HEK293 (cell line): ENCODE data around the gene AICDA.

Experiments used
- CTCF ChIA-PET: fragments of 350-600 bp; formaldehyde crosslinking; extraction: SDS; loops from one replicate; lab custom pipeline; 2021; ENCODE audit warnings: antibody characterized with exemption; lab: Yijun Ruan, JAX
- POLR2A ChIA-PET: fragments of 300-600 bp; formaldehyde crosslinking; extraction: SDS; loops from one replicate; lab custom pipeline; 2020; ENCODE audit warnings: antibody characterized with exemption, inconsistent platforms; lab: Yijun Ruan, JAX
- H3K27ac ChIP-seq: fragments of 200-500 bp; sonication (Bioruptor generic); 2 replicates; pipeline ENCODE4 v1.5.1; 2014; ENCODE audit warnings: low read depth, low read length, control low read depth, inconsistent platforms; ENCODE audit errors: extremely low read depth
- H3K36me3 ChIP-seq, 2 experiments: fragments of 200-500 bp in 1 of 2; sonication (Bioruptor generic) in 1 of 2; 1 replicate in 1 of 2; 2 replicates in 1 of 2; pipeline ENCODE4 v1.5.1; 2014 to 2017; ENCODE audit warnings: inconsistent platforms in 2 of 2, low read length in 2 of 2; ENCODE audit not compliant: control insufficient read depth in 2 of 2, insufficient read depth in 1 of 2
- H3K4me1 ChIP-seq: fragments of 200-500 bp; sonication (Bioruptor generic); 2 replicates; pipeline ENCODE4 v1.5.1; 2014; ENCODE audit warnings: mild to moderate bottlenecking, low read length, inconsistent platforms; ENCODE audit not compliant: control insufficient read depth, insufficient read depth
- H3K4me3 ChIP-seq: 2 replicates; pipeline ENCODE4 v1.5.1; 2011; ENCODE audit warnings: low read depth, mild to moderate bottlenecking, control low read depth, low read length, moderate library complexity
- H3K9me3 ChIP-seq: fragments of 200-500 bp; sonication (Bioruptor generic); 2 replicates; pipeline ENCODE4 v1.5.1; 2014; ENCODE audit warnings: low read depth, low read length, inconsistent platforms; ENCODE audit not compliant: control insufficient read depth, insufficient read depth
- AEBP2 ChIP-seq: fragments of 450-650 bp; formaldehyde crosslinking; IDR thresholded peaks from 2 replicates; pipeline ENCODE4 v1.5.1; 2016; ENCODE audit warnings: missing biosample characterization, missing genetic modification characterization, borderline replicate concordance
- BCL11A ChIP-seq: fragments of 450-650 bp; formaldehyde crosslinking; IDR thresholded peaks from 2 replicates; pipeline ENCODE4 v1.5.1; 2016; ENCODE audit warnings: low read depth, missing biosample characterization, missing genetic modification characterization
- BCL6B ChIP-seq: fragments of 450-650 bp; formaldehyde crosslinking; IDR thresholded peaks from 2 replicates; pipeline ENCODE4 v1.5.1; 2017; ENCODE audit warnings: missing biosample characterization, missing genetic modification characterization
- GLIS1 ChIP-seq: fragments of 450-650 bp; formaldehyde crosslinking; IDR thresholded peaks from 2 replicates; pipeline ENCODE4 v1.5.1; 2016; ENCODE audit warnings: missing biosample characterization, missing genetic modification characterization
- MEIS1 ChIP-seq: sonication (generic); formaldehyde crosslinking; IDR thresholded peaks from 2 replicates; pipeline ENCODE4 v1.8.1; 2022; ENCODE audit warnings: missing genetic modification reagents, mild to moderate bottlenecking, borderline replicate concordance
- SCRT2 ChIP-seq: fragments of 450-650 bp; formaldehyde crosslinking; IDR thresholded peaks from 2 replicates; pipeline ENCODE4 v1.5.1; 2016; ENCODE audit warnings: missing biosample characterization, missing genetic modification characterization
- SP7 ChIP-seq: fragments of 450-650 bp; formaldehyde crosslinking; IDR thresholded peaks from 2 replicates; pipeline ENCODE4 v1.5.1; 2016; ENCODE audit warnings: missing biosample characterization, missing genetic modification characterization
- ZNF121 ChIP-seq: fragments of 450-650 bp; formaldehyde crosslinking; IDR thresholded peaks from 2 replicates; pipeline ENCODE4 v1.5.1; 2016; ENCODE audit warnings: missing biosample characterization, missing genetic modification characterization
- ZNF169 ChIP-seq: fragments of 450-650 bp; formaldehyde crosslinking; IDR thresholded peaks from 2 replicates; pipeline ENCODE4 v1.5.1; 2016; ENCODE audit warnings: missing biosample characterization, missing genetic modification characterization
- ZNF223 ChIP-seq: fragments of 450-650 bp; formaldehyde crosslinking; IDR thresholded peaks from 2 replicates; pipeline ENCODE4 v1.5.1; 2016; ENCODE audit warnings: missing biosample characterization, missing genetic modification characterization
- ZNF274 ChIP-seq, 2 experiments: fragments of 200-500 bp in 1 of 2; fragments of 450-650 bp in 1 of 2; sonication (Bioruptor generic) in 1 of 2; formaldehyde crosslinking in 1 of 2; IDR thresholded peaks; 2 replicates each; pipeline versions ENCODE4 v1.5.1 to v1.6.1; 2014 to 2016; ENCODE audit warnings: borderline replicate concordance in 1 of 2, inconsistent platforms in 1 of 2, low read length in 1 of 2, missing biosample characterization in 1 of 2, missing genetic modification characterization in 1 of 2
- ZNF335 ChIP-seq: fragments of 450-650 bp; formaldehyde crosslinking; conservative IDR thresholded peaks from 2 replicates; pipeline ENCODE4 v1.5.1; 2016; ENCODE audit warnings: missing biosample characterization, missing genetic modification characterization
- ZNF426 ChIP-seq: fragments of 450-650 bp; formaldehyde crosslinking; IDR thresholded peaks from 2 replicates; pipeline ENCODE4 v1.5.1; 2017; ENCODE audit warnings: missing biosample characterization, missing genetic modification characterization, mild to moderate bottlenecking, inconsistent platforms, moderate library complexity
- ZNF473 ChIP-seq: fragments of 450-650 bp; formaldehyde crosslinking; IDR thresholded peaks from 2 replicates; pipeline ENCODE4 v1.5.1; 2017; ENCODE audit warnings: missing biosample characterization, missing genetic modification characterization
- ZNF501 ChIP-seq: fragments of 450-650 bp; formaldehyde crosslinking; IDR thresholded peaks from 2 replicates; pipeline ENCODE4 v1.5.1; 2016; ENCODE audit warnings: missing biosample characterization, missing genetic modification characterization
- ZNF558 ChIP-seq: fragments of 450-650 bp; formaldehyde crosslinking; IDR thresholded peaks from 2 replicates; pipeline ENCODE4 v1.5.1; 2016; ENCODE audit warnings: missing biosample characterization, missing genetic modification characterization
- ZNF585B ChIP-seq: fragments of 450-650 bp; formaldehyde crosslinking; IDR thresholded peaks from 2 replicates; pipeline ENCODE4 v1.5.1; 2016; ENCODE audit warnings: missing biosample characterization, missing genetic modification characterization
- ZNF660 ChIP-seq: fragments of 450-650 bp; IDR thresholded peaks from 2 replicates; pipeline ENCODE4 v1.5.1; 2018; ENCODE audit warnings: missing biosample characterization, mild to moderate bottlenecking, missing genetic modification characterization
- ZNF768 ChIP-seq: fragments of 450-650 bp; formaldehyde crosslinking; IDR thresholded peaks from 2 replicates; pipeline ENCODE4 v1.5.1; 2018; ENCODE audit warnings: missing biosample characterization, mild to moderate bottlenecking, missing genetic modification characterization
- ZNF830 ChIP-seq: fragments of 450-650 bp; IDR thresholded peaks from 2 replicates; pipeline ENCODE4 v1.5.0; 2018; ENCODE audit warnings: missing biosample characterization, missing genetic modification characterization, low read depth, mild to moderate bottlenecking, moderate library complexity
- TF ChIP-seq, protein P1 (sequence below): fragments of 450-650 bp; formaldehyde crosslinking; optimal IDR thresholded peaks from 2 replicates; pipeline ENCODE3; 2016; ENCODE audit warnings: missing biosample characterization, mild to moderate bottlenecking, missing genetic modification characterization

The AICDA gene

DNA sequence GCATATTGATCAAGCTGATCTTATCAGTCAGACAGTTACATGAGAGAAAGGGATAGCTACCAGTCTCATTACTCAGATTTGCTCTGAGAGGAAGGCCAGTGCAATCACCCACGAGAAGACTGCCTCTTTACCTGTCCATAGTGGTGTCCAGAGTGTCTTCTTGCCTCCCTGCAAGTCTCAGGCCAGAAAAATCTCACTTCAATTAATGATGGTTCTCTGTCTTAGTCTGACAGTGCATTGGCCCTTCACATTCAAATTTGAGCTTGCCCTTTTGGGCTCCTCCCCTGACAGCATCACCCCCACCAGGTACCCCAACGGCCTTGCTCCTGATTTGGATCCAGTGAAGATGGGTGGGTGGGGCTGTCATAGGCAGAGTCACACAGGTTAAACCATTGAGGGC, at the start of gene AICDA:
Gene AICDA (minus strand): TSS at position 231 of the 400 bp plus-strand sequence. CDS start 92 bp downstream, at position 139.
- H3K9me3 ChIP-seq = no peaks in the 10 kb centered on the region
- ChIA-PET CTCF (interaction anchor here (0.5 to 6.8 kb wide), 4 partner anchors 69 to 523 kb away, joined by 3 to 128 read pairs (median 4); no protein-coding TSS in a partner anchor), POLR2A (no interaction called here)
- TF ChIP-seq, protein P1, sequence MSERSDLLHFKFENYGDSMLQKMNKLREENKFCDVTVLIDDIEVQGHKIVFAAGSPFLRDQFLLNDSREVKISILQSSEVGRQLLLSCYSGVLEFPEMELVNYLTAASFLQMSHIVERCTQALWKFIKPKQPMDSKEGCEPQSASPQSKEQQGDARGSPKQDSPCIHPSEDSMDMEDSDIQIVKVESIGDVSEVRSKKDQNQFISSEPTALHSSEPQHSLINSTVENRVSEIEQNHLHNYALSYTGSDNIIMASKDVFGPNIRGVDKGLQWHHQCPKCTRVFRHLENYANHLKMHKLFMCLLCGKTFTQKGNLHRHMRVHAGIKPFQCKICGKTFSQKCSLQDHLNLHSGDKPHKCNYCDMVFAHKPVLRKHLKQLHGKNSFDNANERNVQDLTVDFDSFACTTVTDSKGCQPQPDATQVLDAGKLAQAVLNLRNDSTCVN (tag by site-specific recombination) = no peak
- H3K4me1 ChIP-seq = no peaks in the 10 kb centered on the region
- H3K27ac ChIP-seq = no peak within 1 kb of the TSS
- H3K4me3 ChIP-seq = no peak within 1 kb of the TSS
- no peaks in the 10 kb centered on the region for H3K36me3 ChIP-seq

GRCh38 chr12:8661751-8662150, 49.1 kb upstream of the AICDA start:
- POLR2A ChIA-PET = no interaction called here
- H3K4me1 ChIP-seq = no peaks in the 10 kb centered on the region
- no peaks in the 10 kb centered on the region for H3K36me3 ChIP-seq
- H3K27ac ChIP-seq = no peak overlapping the region
- no peaks in the 10 kb centered on the region for H3K9me3 ChIP-seq
- TF ChIP-seq ZNF830 (tag by site-specific recombination) (no peak), ZNF274 (IDR thresholded peaks at IDR 0.05; ENCODE audit: low read length) (no peak), ZNF274 (tag by site-specific recombination; IDR thresholded peaks at IDR 0.05; ENCODE audit: borderline replicate concordance) (no peak), ZNF501 (tag by site-specific recombination) (no peak), ZNF335 (tag by site-specific recombination) (no peak), SP7 (tag by site-specific recombination) (no peak), BCL6B (tag by site-specific recombination) (no peak), AEBP2 (tag by site-specific recombination) (no peak), ZNF558 (tag by site-specific recombination) (no peak), ZNF169 (no peak), SCRT2 (tag by site-specific recombination) (no peak)
- H3K4me3 ChIP-seq = no peak overlapping the region
- CTCF ChIA-PET = interaction anchor here (0.7 to 2.6 kb wide), 4 partner anchors 15 to 388 kb away, joined by 3 to 9 read pairs (median 5); no protein-coding TSS in a partner anchor

GRCh38 chr12:8661016-8661415, 48.4 kb upstream of the AICDA start:
- TF ChIP-seq ZNF335 (tag by site-specific recombination) (no peak), ZNF768 (tag by site-specific recombination) (no peak), MEIS1 (CRISPR knock-in tag) (no peak), ZNF121 (tag by site-specific recombination) (no peak), ZNF223 (no peak), BCL11A (tag by site-specific recombination) (no peak), GLIS1 (tag by site-specific recombination) (no peak), ZNF473 (tag by site-specific recombination) (no peak), ZNF660 (no peak), ZNF426 (tag by site-specific recombination) (no peak), ZNF585B (tag by site-specific recombination) (no peak)
- no peaks in the 10 kb centered on the region for H3K4me1 ChIP-seq
- no peak overlapping the region for H3K4me3 ChIP-seq
- no peaks in the 10 kb centered on the region for H3K36me3 ChIP-seq
- no peak overlapping the region for H3K27ac ChIP-seq
- POLR2A ChIA-PET = interaction anchor here (0.6 kb wide), 1 partner anchor 33 kb away, joined by 3 read pairs; no protein-coding TSS in a partner anchor
- H3K9me3 ChIP-seq = no peaks in the 10 kb centered on the region
- CTCF ChIA-PET = interaction anchor here (0.7 to 2.6 kb wide), 4 partner anchors 21 to 389 kb away, joined by 4 to 9 read pairs (median 6); no protein-coding TSS in a partner anchor
